ENCODE measurements around the gene GORAB. TPM values are rescaled to one million over a fixed set of nuclear protein-coding genes. Genes with fewer than 3 reads are reported as not detected.

Gene GORAB
- total and polyA plus RNA-seq, 8 donors, result 3.5 to 148 (median 6.5) TPM

- no peak overlapping the region for H3K27ac ChIP-seq
- H3K9me3 ChIP-seq, result peaks cover 0 to 26% (median 17%) of the 10 kb centered on the region in 4 donors
- H3K4me1 ChIP-seq, result no peaks in the 10 kb centered on the region
- TF ChIP-seq EP300 (IDR thresholded peaks at IDR 0.05), result no peak
- TF ChIP-seq POLR2AphosphoS5 (IDR thresholded peaks at IDR 0.05), result no peak
- no peak for TF ChIP-seq CTCF (IDR thresholded peaks at IDR 0.05)
- no peak for TF ChIP-seq POLR2A (IDR thresholded peaks at IDR 0.05)
- no peaks in the 10 kb centered on the region for H3K27me3 ChIP-seq
- intact Hi-C loops (cut with DNase I; ENCODE audit: low total_unique reads), result no loop called here
- no peaks in the 10 kb centered on the region for H3K36me3 ChIP-seq
- no peak overlapping the region for H3K4me3 ChIP-seq
- no peak for DNase-seq
- WGBS, 5 donors, result 83 to 94% (median 88%) methylated on average over 5 of the region's 5 CpGs
These were observed 64.7 kb downstream of the GORAB start for GRCh38 chr1:170596701-170597100.

- no peak overlapping the region for H3K4me3 ChIP-seq
- H3K27ac ChIP-seq, result no peak overlapping the region
- H3K36me3 ChIP-seq, result no peaks in the 10 kb centered on the region
- H3K9me3 ChIP-seq, result peaks cover 0 to 37% (median 27%) of the 10 kb centered on the region in 4 donors
- no peaks in the 10 kb centered on the region for H3K4me1 ChIP-seq
- H3K27me3 ChIP-seq, result no peaks in the 10 kb centered on the region
- DNase-seq, result no peak
- 57 to 68% (median 65%) methylated on average over 1 of the region's 1 CpG for WGBS, 5 donors
- intact Hi-C loops (cut with DNase I; ENCODE audit: low total_unique reads), result no loop called here
- no peak for TF ChIP-seq CTCF (IDR thresholded peaks at IDR 0.05)
- TF ChIP-seq POLR2A (IDR thresholded peaks at IDR 0.05), result no peak
- TF ChIP-seq EP300 (IDR thresholded peaks at IDR 0.05), result no peak
- no peak for TF ChIP-seq POLR2AphosphoS5 (IDR thresholded peaks at IDR 0.05)
These were observed 66.7 kb downstream of the GORAB start for GRCh38 chr1:170598618-170599017.

DNA sequence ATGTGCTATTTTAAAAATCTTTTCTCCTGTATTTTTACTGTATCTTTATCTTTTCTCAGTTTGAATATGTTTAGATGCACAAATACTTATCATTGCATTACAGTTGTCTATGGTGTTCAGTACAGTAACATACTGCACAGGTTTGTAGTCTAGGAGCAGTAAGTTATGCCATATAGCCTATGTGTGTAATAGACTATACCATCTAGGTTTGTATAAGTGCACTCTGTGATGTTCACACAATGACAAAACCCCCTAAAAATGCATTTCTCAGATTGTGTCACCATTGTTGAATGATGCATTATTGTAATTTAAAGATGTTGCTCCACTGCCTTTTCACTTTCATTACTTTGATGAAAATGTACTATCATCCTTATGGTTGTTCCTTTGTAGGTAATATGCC is 67.1 kb downstream of the GORAB start:
- TF ChIP-seq POLR2AphosphoS5 (IDR thresholded peaks at IDR 0.05), result no peak
- H3K27me3 ChIP-seq, result no peaks in the 10 kb centered on the region
- intact Hi-C loops (cut with DNase I; ENCODE audit: low total_unique reads), result no loop called here
- H3K27ac ChIP-seq, result no peak overlapping the region
- H3K9me3 ChIP-seq, result peaks cover 0 to 37% (median 27%) of the 10 kb centered on the region in 4 donors
- H3K4me1 ChIP-seq, result no peaks in the 10 kb centered on the region
- H3K4me3 ChIP-seq, result no peak overlapping the region
- DNase-seq, result no peak
- H3K36me3 ChIP-seq, result no peaks in the 10 kb centered on the region

DNA sequence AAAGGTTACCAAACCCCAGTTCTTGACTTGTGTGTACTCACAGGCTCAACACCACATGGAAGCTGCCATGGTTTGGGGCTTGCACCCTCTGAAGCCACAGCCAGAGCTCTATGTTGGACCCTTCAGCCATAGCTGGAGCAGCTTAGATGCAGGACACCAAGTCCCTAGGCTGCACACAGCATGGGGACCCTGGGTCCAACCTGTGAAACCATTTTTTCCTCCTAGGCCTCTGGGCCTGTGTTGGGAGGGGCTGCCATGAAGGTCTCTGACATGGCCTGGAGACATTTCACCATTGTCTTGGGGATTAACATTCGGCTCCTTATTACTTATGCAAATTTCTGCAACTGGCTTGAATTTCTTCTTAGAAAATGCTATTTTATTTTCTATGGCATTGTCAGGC is 69.9 kb downstream of the GORAB start:
- no peak for DNase-seq
- Histone ChIP-seq H3K9me3 (peaks cover 0 to 30% (median 18%) of the 10 kb centered on the region in 4 donors), H3K27ac (no peak overlapping the region), H3K36me3 (no peaks in the 10 kb centered on the region), H3K4me1 (no peaks in the 10 kb centered on the region), H3K4me3 (no peak overlapping the region), H3K27me3 (no peaks in the 10 kb centered on the region)
- TF ChIP-seq EP300 (IDR thresholded peaks at IDR 0.05) (no peak), POLR2A (IDR thresholded peaks at IDR 0.05) (no peak), POLR2AphosphoS5 (IDR thresholded peaks at IDR 0.05) (no peak), CTCF (IDR thresholded peaks at IDR 0.05) (no peak)
- intact Hi-C loops (cut with DNase I; ENCODE audit: low total_unique reads), result no loop called here
- WGBS, 5 donors, result 53 to 80% (median 72%) methylated on average over 1 of the region's 1 CpG

Other genes starting within 250 kb of the GORAB start
- 1 to 10 TPM in 3 of 5 donors, under 1 TPM in 2; 0.45 to 8.3 (median 1.0) TPM for gene PRRX1, start 132.0 kb downstream of the GORAB start, total RNA-seq
- gene PRRX1, start 132.0 kb downstream of the GORAB start, polyA plus RNA-seq, result 1 to 10 TPM; 1.5 to 6.0 (median 2.9) TPM